ENCODE data around the gene TRPT1. TPM values are rescaled to one million over a fixed set of nuclear protein-coding genes. Genes with fewer than 3 reads are reported as not detected.

Gene TRPT1
- total and polyA plus RNA-seq, 9 of the 15 experiments (the other 6 are each of a cell fraction or from before 2014, with no cell fraction given): 4.6 to 41.7 (median 23.1) TPM

- TF ChIP-seq YY1 (IDR thresholded peaks at IDR 0.05; ENCODE audit: borderline replicate concordance in 1 of 3, control insufficient read depth in 1 of 3, extremely low read depth in 1 of 3, insufficient read depth in 3 of 3, insufficient read length in 1 of 3, insufficient replicate concordance in 2 of 3, low read depth in 1 of 3, low read length in 2 of 3) (no peak), MYBL2 (IDR thresholded peaks at IDR 0.05; ENCODE audit: low read depth) (no peak), MYBL2 (CRISPR knock-in tag; IDR thresholded peaks at IDR 0.05; ENCODE audit: borderline replicate concordance) (no peak), PHF21A (IDR thresholded peaks at IDR 0.05; ENCODE audit: borderline replicate concordance, low read depth) (no peak), CREM (IDR thresholded peaks at IDR 0.05; ENCODE audit: low read depth) (no peak), NCOA2 (IDR thresholded peaks at IDR 0.05; ENCODE audit: partially characterized antibody in 2 of 2) (no peak), ELK1 (CRISPR knock-in tag; IDR thresholded peaks at IDR 0.05) (no peak), ATF3 (IDR thresholded peaks at IDR 0.05) (no peak), ATF3 (CRISPR knock-in tag; conservative IDR thresholded peaks at IDR 0.05) (no peak), FOXK2 (conservative IDR thresholded peaks at IDR 0.05 in 1 of 2, IDR thresholded peaks at IDR 0.05 in 1 of 2; ENCODE audit: low read depth in 2 of 2) (no peak), ZBTB17 (CRISPR knock-in tag; IDR thresholded peaks at IDR 0.05) (no peak), STAT5B (CRISPR knock-in tag; IDR thresholded peaks at IDR 0.05) (no peak), ZNF79 (CRISPR knock-in tag; IDR thresholded peaks at IDR 0.05; ENCODE audit: low read depth) (no peak), MEF2D (tag; conservative IDR thresholded peaks at IDR 0.05; ENCODE audit: low read depth) (no peak), GATAD2B (IDR thresholded peaks at IDR 0.05; ENCODE audit: borderline replicate concordance) (no peak)
Measured at GRCh38 chr11:64248578-64248977, 22.6 kb upstream of the TRPT1 start (continued).
